ENCODE data around the gene PRSS3.
"Not testable (repeated sequence)": the region's sequence is repeated elsewhere in the genome, so short reads cannot be mapped to it uniquely, and the experiment has no call there.

The PRSS3 gene

DNA sequence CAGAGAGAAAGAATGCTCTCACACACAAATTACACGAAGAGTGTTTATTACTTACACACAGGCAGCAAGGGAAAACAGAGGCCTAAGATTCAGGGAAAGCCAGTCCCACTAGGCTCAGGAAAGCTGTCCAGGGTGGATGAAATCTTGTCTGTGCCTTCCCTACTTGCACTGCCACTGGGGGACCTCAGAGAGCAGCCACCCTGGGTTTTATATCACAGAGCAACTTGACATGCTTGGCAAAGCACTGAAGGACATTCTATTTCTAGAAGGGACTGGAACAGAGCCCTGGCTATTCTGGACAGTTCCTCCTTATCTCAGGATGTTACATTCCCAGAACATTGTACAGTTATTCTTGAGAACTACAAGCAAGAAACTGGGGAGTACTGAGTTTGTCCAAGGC is 7.5 kb upstream of the PRSS3 start:
- no peak for FAIRE-seq

DNA sequence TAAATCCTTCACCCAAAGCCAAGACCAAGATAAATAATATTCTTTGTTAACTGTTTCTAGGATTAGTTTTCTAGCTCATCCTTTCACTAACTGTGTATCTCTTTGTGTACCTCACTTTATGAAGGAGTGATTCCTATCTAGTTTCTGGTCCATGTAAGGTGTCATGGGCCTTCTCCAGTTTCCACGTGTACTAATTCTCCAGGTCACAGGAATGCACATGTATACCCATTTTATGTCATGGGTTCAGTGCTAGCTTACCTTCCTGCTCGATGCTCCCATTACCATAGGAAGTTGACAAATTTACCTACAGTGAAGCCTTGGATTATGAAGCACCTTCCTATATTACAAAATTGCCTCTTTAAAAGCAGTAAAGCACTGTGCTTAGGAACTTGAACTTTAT is 5.9 kb upstream of the PRSS3 start:
- not testable (repeated sequence) for FAIRE-seq

DNA sequence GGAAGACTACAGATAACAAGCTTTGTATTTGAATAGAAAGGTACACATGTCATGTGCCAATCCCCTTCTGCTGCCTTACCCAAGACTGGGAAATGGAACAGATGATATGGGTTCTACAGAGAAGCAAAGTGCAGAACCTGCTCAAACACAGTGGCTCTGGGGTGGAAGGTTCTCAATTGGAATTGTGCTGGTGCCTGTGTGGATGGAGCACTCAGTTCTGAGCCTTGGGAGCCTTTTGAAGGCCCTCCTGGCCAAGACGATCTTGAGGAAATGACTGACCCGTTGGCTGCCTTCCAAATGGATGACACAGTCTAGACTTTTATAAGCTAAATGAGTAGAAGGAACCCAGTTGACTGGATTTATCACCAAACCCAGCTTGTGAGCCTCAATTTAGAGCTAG is 4.2 kb upstream of the PRSS3 start:
- no peak for FAIRE-seq

DNA sequence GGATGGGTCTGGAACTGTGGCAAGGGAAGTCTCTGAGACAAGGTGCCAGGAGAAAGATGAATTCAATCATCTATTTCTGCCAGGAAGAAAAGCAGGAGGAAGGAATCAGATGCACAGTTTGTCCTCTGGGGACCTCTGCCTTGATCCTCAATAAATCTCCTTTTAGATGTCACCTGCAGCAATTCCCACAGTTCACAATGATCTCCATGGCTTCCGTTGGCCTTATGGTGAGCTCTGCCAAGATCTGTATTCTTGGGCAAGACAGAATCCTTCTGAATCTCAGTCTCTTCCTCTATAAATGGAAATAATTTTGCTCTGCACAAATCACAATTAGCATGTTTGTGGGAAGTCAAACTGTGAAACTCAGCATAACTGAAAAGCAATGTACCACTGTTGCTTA is 1.9 kb upstream of the PRSS3 start:
- not testable (repeated sequence) for FAIRE-seq

DNA sequence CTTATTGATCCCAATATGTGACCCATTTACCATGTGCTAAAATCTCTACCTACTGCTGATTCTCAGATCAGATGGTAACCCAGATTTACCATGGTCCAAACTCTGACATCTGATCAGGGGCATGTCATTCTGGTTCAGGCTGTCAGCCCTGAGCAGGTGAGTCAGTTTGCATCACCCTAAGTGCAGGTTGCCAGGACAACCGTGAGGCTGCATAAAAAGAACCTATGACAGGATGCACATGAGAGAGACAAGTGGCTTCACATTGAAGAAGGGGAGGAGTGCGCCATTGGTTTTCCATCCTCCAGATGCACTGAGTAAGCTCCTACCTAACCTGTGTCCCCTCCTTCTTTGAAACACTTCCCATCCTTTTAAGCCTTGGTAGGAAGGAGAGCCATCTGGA is 801 bp upstream of the PRSS3 start:
- FAIRE-seq: no peak

DNA sequence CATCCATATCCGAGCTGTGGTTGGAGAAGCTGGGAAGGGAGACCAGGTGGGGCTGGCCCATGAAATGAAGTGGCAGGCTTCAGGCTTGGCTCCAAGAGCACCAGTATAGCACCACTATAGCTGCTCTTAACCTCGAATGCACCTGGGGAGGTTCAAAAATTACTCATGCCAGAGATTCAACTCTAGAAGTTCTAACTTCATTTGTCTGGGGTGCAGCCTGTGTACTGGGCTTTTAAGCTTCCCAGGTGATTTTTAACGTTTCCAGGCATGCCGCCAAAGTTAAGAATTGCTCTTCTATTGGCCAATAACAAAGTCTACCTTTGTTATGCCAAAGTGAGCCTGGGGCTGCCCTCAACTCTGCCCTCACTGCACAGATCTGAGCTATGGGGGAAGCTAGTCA is 458 bp downstream of the PRSS3 start:
- FAIRE-seq: no peak

DNA sequence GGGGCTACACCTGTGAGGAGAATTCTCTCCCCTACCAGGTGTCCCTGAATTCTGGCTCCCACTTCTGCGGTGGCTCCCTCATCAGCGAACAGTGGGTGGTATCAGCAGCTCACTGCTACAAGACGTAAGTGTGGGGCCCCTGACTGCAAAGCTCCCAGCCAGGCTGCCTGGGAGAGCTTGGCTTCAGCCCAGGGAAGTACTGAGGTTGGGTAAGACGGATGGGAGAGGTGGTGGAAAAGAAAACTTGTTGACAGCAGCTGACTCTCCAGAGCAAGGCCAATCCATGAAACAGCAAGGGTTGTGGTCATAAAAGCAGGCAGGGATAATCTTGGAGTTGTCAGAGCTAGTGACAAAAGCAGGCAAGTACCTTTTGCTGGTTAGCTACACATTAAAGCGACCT is 1.3 kb downstream of the PRSS3 start:
- not testable (repeated sequence) for FAIRE-seq

DNA sequence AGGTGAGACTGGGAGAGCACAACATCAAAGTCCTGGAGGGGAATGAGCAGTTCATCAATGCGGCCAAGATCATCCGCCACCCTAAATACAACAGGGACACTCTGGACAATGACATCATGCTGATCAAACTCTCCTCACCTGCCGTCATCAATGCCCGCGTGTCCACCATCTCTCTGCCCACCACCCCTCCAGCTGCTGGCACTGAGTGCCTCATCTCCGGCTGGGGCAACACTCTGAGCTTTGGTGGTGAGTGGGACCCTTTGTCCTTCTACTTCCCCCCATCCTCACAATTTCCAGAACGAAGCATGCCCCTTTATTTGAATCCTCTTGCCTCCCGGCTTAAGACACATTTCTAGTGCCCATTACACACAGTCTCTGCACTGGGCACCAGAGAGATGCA is 2.5 kb downstream of the PRSS3 start:
- no peak for FAIRE-seq

DNA sequence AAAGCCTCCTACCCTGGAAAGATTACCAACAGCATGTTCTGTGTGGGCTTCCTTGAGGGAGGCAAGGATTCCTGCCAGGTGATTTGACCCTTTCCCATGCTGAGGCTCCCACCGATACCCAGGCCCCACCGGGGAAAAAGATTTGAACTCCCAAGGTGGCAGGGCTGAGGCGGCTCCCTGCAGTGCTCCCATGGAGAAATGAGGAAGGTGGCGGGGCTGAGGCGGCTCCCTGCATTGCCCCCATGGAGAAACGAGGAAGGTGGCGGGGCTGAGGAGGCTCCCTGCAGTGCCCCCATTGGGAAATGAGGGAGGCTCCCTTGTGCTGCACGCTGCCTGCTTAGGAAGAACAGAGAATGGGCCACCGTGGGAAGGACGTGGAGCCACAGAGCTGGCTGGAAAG is 3.2 kb downstream of the PRSS3 start:
- no peak for FAIRE-seq

DNA sequence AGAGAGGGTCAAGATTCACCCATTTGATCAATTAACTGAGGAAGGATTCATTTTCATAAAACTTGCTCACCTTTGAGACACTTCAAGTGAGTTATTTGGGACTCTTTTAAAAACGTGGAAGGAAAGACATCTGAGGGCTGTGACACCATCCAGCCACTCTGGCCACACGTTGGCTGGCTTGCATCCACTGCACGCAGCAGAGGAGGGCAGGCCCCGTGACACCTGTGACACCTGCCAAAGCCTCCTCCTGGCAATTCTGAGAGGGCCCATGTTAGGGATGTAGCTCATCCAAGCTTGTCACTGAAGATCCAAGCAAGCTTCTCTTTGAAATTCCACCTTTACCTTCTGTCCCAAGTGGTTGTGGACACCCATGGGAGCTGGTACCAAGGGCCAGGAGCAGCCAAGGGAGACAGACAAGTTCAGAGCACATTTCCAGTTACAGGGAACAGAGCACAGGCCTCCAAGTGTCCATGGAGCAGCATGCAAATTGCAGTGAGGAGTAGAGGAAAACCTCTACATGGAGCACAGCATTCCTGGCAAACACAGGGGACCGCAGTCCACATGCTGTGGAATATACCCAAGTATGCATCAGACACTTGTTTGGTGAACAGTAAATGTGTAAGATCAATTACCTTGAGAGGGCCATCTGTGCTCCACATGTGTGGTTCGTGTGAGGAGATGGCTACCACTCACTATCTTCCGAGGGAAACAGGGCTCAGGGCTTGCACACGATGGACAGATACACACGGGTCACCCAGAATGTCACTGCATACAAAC is 4.8 kb downstream of the PRSS3 start:
- FAIRE-seq: no peak

DNA sequence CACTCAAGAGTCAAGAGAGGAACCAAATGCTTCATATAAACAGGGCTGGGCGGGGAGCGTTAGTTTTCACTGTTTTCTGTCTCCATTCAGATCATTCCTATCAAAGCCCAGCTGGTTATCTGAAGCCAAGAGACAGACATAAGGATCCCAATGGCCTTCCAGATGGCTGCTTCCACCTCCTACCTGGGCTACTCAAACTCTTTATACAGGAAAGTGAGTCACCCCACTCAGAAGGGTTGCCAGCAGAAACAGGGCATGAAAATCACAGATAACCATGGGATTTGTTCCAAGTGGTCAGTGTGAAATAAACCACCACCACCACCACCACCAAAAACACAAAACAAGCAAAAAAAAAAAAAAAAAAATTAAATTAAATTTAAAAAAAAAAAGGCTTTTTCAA is 5.5 kb downstream of the PRSS3 start:
- FAIRE-seq: no peak

DNA sequence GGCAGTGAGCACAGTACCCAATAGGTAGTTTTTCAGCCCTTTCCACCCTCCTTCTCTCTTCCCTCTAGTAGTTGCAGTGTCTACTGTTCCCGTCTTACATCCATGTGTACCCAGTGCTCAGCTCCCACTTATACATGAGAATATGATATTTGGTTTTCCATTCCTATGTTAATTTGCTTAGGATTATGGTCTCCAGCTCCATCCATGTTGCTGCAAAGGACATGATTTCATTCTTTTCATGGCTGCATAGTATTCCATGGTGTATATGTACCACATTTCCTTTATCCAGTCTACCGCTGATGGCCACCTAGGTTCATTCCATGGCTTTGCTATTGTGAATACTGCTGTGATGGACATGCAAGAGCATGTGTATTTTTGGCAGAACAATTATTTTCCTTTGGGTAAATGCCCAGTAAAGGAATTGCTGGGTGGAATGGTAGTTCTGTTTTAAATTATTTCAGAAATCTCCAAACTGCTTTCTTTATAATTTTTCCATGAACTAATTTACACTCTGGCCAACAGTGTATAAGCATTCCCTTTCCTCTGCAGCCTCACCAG is 6.7 kb downstream of the PRSS3 start:
- FAIRE-seq: not testable (repeated sequence)

DNA sequence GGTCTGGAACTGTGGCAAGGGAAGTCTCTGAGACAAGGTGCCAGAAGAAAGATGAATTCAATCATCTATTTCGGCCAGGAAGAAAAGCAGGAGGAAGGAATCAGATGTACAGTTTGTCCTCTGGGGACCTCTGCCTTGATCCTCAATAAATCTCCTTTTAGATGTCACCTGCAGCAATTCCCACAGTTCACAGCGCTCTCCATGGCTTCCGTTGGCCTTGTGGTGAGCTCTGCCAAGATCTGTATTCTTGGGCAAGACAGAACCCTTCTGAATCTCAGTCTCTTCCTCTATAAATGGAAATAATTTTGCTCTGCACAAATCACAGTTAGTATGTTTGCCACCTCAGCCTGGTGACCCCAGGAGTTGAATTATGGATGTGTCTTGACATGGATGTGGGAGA is 8.8 kb downstream of the PRSS3 start:
- FAIRE-seq: not testable (repeated sequence)

DNA sequence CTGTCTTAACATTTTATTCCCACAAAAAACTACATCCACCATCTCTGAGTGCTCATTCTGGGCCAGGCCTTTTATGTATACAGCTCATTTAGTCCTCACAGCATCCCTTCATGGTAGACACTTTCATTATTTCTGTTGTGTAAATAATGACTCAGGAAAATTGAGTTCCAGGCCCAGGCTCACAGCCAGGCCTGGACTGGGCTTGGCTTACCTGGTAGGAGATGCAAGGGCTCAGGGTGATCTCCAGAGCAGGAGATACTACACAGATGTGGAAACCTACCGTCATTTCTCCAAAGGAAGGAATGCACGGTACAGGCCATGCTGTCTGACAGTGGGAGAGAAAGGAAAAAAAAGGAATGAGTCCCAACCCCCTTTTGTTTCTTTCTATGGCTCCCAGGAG is 11.8 kb downstream of the PRSS3 start:
- peak; percentile 86 for FAIRE-seq

DNA sequence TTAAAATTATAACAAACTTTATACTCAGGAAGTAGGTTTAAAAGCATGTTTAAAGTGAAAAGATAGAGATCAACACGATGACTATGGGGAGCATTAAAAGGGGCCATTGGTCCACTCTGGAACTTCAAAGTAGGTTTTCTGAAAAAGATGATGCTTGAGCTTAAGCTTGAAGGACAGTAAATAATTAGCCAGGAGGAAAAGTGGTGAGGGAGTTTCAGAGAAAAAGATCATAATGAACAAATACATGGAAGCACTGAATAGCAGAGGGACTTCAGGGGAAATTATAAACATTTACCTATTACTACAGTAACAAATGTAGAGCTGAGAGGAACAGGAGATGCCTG is 13.6 kb downstream of the PRSS3 start:
- not testable (repeated sequence) for FAIRE-seq

DNA sequence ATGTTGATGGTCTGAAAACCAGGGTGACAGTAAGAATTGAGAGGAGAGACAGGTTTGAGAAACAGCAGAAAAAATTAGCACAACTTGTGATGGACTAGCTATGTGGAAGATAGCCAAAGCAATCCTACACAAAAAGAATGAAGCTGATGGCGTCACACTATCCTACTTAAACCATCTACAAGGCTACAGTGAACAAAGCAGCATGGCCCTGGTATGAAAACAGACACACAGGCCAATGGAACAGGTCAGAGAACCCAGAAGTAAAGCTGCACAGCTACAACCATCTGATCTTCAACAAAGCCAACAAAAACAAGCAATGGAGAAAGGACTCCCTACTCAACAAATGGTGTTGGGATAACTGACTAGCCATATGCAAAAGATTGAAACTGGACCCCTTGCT is 14.1 kb downstream of the PRSS3 start:
- FAIRE-seq: no peak

DNA sequence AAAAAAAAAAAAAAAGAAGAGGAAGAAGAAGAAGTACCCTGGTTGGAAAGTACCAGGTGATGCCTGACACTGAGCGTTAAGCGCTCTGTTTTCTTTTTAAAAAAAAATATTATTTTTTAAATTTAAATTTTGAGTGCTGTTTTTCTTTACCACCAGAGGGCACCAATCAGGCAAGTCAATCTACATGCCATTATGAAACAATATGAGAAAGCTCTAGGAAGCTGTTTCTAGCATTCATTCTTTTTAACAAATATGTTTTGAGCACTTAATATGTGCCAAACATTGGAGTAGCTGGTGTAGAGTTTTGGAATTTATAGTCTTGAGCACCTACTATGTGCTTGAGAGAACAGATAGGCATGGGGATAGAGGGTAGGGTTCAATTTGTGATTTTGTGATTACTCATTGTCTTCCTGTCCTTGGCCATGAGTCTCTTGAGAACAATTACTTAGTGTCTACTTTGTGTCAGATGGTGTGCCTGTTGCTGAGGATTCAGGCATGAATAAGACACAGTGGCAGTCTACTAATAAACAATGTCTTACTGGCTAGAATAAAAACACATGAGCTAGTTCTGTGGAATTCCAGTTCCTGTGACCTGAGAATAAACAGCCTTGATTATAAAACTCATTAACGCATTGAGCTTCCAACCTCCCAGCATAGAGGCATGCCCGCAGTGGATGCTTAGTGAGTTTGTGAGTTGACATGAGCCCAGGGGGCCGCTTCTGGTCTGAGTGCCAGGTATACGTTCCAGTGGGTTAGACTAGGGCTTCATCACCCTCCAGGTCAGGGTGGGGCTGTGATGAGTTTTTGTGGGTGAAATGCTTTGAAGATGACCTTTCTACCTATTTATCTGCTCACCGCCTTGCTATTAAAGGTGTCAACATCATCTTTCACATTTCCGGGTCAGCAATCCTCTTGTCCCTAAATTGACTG is 18.6 kb downstream of the PRSS3 start:
- peak; percentile 97 for FAIRE-seq

DNA sequence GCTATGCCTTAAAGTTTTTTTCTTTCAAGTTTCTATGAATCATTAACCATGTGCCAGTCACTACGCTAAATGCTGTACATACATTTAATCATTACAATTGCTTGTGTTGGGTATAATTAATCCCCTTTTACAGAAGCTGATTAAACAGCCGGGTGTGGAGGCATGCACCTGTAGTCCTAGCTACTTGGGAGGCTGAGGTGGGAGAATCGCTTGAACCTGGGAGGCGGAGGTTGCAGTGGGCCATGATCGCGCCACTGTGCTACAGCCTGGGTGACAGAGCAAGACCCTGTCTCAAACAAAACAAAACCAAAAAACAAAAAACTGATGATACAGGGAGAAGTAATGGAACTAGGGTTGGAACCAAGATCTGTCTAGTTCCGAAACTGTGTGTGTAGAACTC is 20.4 kb downstream of the PRSS3 start:
- no peak for FAIRE-seq

DNA sequence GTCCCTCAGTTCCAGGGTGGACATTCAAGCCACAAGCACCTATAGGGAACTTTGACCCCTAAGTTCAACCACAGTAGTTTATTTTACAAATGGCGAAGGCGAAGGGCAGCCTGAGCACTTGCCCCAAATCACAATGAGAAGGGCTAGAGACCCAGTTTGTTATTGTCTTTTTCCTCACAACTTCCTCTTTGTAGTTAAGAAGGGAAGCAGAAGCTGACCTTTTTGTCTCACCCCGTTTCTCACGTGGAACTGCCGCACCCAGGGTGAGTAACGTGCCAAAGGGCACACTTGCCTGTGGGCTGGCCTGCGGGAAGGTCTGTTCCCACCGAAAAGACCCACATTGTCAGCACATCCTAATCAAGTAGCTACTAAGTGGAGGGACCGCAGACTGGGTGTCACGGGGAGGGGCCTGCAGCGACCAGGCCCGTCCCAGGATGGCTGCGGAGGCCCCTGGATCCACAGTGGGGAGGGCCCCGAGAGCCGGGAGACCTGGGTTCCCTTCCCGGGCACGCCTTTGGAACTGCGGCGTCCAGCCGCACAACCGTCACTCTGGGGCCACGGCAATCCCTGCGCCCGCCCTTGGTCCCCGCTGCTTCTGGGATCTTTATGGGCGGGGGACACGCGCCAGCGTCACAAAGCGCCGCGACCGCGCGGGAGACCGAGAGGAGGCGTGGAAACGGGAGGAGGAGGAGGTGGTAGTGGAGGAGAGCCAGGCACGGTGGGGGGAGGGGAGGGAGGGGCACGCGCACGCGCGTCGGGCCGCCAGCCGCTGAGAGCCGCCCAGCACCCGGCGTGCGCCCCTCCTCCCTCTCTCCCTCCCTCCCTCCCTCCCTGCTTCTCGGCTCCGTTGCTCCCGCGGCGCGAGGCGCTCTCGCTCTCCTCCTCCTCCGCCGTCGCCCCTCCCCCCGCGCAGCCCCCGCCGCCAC is 21.2 kb downstream of the PRSS3 start, which contains the start of gene UBE2R2:
TSS of gene UBE2R2 (plus strand) at position 834 of the 926 bp plus-strand sequence. CDS start 598 bp downstream, outside the sequence.
- no peak for FAIRE-seq

DNA sequence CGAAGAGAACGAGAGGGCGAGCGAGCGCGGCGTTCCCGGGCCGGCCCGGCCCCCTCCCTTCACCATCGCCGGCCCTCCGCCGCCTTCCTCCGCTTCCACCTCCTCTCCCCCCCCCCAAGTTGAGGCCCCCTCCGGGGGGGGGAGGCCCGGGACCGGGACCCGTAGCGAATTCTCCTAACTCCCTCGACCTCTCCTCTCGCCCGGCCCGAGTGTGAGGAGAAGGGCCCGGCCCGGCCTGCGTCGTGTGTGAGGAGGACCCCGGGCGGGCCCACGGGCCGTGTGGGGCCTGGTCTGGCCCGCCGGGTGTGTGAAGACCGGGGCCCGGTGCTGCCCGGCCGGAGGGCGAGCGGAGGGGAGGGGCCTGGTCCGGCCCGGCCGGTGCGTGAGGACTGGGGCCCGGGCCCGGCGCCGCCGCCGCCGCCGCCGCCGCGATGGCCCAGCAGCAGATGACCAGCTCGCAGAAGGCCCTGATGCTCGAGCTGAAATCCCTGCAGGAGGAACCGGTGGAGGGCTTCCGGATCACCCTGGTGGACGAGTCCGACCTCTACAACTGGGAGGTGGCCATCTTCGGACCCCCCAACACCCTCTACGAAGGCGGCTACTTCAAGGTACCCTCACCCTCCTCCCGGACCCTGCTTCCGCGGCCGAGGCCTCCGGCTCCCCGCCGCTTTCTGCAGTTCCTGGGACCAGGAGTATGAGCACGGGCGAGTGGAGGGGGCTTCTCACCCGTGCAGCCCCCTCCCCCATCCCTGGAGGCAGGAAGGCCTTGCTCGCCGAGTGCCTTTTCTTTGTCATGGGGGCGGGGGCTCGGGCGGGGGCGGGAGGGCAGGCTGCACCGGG is 22.2 kb downstream of the PRSS3 start:
- FAIRE-seq: no peak

DNA sequence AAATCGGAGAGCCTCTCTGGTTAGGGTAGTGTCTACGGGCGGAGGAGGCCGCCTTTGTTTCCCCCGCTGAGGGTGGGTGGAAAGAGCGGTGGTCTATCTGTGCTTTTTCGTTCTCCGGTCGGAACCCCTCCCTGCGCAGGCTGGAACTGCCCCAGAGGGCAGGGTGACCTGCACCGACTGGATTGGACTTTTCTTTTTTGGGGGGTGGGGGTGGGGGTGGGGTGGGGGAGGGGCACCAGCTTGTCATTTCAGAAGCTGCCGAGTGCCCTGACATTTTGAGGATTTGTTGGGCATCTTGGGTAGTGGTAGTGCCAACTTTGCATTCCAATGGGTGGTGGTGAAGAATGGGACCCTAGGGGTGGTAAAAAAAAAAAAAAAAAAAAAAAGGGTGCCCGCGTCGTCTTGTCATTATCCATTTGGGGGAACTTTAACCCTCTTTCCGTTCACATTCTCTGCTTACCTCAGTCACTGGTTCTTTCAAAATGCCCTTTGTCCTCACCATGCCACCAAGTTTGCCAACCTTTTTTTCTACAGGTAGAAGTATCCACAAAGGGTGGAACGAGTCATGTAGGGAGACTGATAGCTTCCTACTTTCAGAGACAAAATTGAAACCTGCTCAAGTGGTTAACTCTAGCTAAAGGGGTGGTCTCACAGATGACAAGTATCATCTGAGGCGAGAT is 22.9 kb downstream of the PRSS3 start:
- FAIRE-seq: no peak

Data from islet of Langerhans (tissue), 1 donor.